B cell (primary cell): ENCODE data around the gene NPTXR. TPM values are rescaled to one million over a fixed set of nuclear protein-coding genes. Genes with fewer than 3 reads are reported as not detected.

Experiments used
- ATAC-seq: fragments of 200-7000 bp; cut with Tn5 transposase; one replicate; pipeline ENCODE4 v1.10.0; 2021; ENCODE audit warnings: low read depth, mild to moderate bottlenecking, moderate number of reproducible peaks, moderate library complexity
- CTCF ChIA-PET: fragments of 350-600 bp; sonication (Branson Sonifier 250); formaldehyde crosslinking; loops from one replicate; lab custom pipeline; 2021; ENCODE audit warnings: antibody characterized with exemption, inconsistent platforms; lab: Charles Lee
- POLR2A ChIA-PET: fragments of 350-600 bp; sonication (Branson Sonifier 250); formaldehyde crosslinking; loops from one replicate; lab custom pipeline; 2021; ENCODE audit warnings: antibody characterized with exemption; lab: Charles Lee
- DNase-seq: peaks from one replicate; pipeline ENCODE4 v3.0.0; 2013
- H2AFZ ChIP-seq: 2 replicates; pipeline ENCODE4 v1.6.1; 2012; ENCODE audit warnings: mild to moderate bottlenecking, low read depth, low read length; ENCODE audit not compliant: insufficient read depth, poor library complexity, severe bottlenecking
- H3K27ac ChIP-seq, 2 donors: 1 replicate in 1 of 2; 2 replicates in 1 of 2; pipeline ENCODE4 v1.5.1; 2012 to 2013; ENCODE audit warnings: low read length in 2 of 2, mild to moderate bottlenecking in 2 of 2, moderate library complexity in 1 of 2
- H3K27me3 ChIP-seq, 4 experiments: fragments of 200-600 bp in 1 of 4; sonication (generic) in 1 of 4; replicated peaks in 1 of 4; 1 replicate in 2 of 4; 2 replicates in 2 of 4; pipeline versions ENCODE4 v1.6.1 to v1.7.0; 2013 to 2016; ENCODE audit warnings: low read length in 3 of 4, mild to moderate bottlenecking in 2 of 4, mixed read lengths in 1 of 4, moderate library complexity in 1 of 4; ENCODE audit not compliant: insufficient read depth in 4 of 4, control insufficient read depth in 3 of 4; ENCODE audit errors: control extremely low read depth in 1 of 4
- H3K36me3 ChIP-seq, 2 experiments: replicated peaks in 1 of 2; 1 replicate in 1 of 2; 2 replicates in 1 of 2; pipeline versions ENCODE4 v1.6.1 to v1.7.1; 2013; ENCODE audit warnings: low read length in 1 of 2; ENCODE audit not compliant: insufficient read depth in 2 of 2, control insufficient read depth in 1 of 2; ENCODE audit errors: control extremely low read depth in 1 of 2, extremely low read depth in 1 of 2
- H3K4me1 ChIP-seq, 2 donors: fragments of 200-600 bp in 1 of 2; sonication (generic) in 1 of 2; 1 replicate in 1 of 2; 2 replicates in 1 of 2; pipeline versions ENCODE4 v1.5.1 to v1.6.1; 2013 to 2017; ENCODE audit warnings: low read length in 2 of 2; ENCODE audit not compliant: control insufficient read depth in 2 of 2, insufficient read depth in 2 of 2
- H3K4me2 ChIP-seq: replicated peaks from 2 replicates; pipeline ENCODE3; 2012; ENCODE audit warnings: mild to moderate bottlenecking, low read depth, low read length; ENCODE audit not compliant: poor library complexity, severe bottlenecking
- H3K4me3 ChIP-seq, 5 experiments: fragments of 200-600 bp in 1 of 5; sonication (generic) in 1 of 5; 1 replicate in 3 of 5; 2 replicates in 2 of 5; pipeline versions ENCODE4 v1.5.1 to v1.7.0; 2011 to 2016; ENCODE audit warnings: low read length in 4 of 5, mild to moderate bottlenecking in 4 of 5, low read depth in 2 of 5, control low read depth in 1 of 5, moderate library complexity in 1 of 5; ENCODE audit not compliant: insufficient read depth in 1 of 5; ENCODE audit errors: control extremely low read depth in 1 of 5, extremely low read depth in 1 of 5
- H3K79me2 ChIP-seq: fragments of 200-600 bp; sonication (generic); one replicate; pipeline ENCODE4 v1.6.0; 2016; ENCODE audit warnings: low read length; ENCODE audit not compliant: control insufficient read depth, insufficient read depth
- H3K9ac ChIP-seq: fragments of 200-600 bp; sonication (generic); 2 replicates; pipeline ENCODE4 v1.6.1; 2017; ENCODE audit warnings: mild to moderate bottlenecking, low read length, moderate library complexity
- H3K9me3 ChIP-seq, 3 donors: one replicate each; pipeline versions ENCODE4 v1.6.1 to v1.7.1; 2013; ENCODE audit warnings: low read length in 2 of 3; ENCODE audit not compliant: control insufficient read depth in 2 of 3, insufficient read depth in 1 of 3; ENCODE audit errors: control extremely low read depth in 1 of 3
- H4K20me1 ChIP-seq: 2 replicates; pipeline ENCODE4 v1.6.0; 2012; ENCODE audit warnings: mild to moderate bottlenecking, low read length; ENCODE audit not compliant: insufficient read depth, control insufficient read depth, poor library complexity, severe bottlenecking
- H3K27ac Mint-ChIP-seq: one replicate; pipeline ENCODE4 v1.8.0; 2021; ENCODE audit warnings: mixed read lengths
- H3K27me3 Mint-ChIP-seq: one replicate; pipeline ENCODE4 v1.8.0; 2021; ENCODE audit warnings: mixed read lengths
- H3K4me1 Mint-ChIP-seq: one replicate; pipeline ENCODE4 v1.8.0; 2021; ENCODE audit warnings: mixed read lengths
- H3K4me3 Mint-ChIP-seq: one replicate; pipeline ENCODE4 v1.8.0; 2021; ENCODE audit warnings: mixed read lengths
- H3K9me3 Mint-ChIP-seq: one replicate; pipeline ENCODE4 v1.8.0; 2022; ENCODE audit warnings: mixed read lengths; ENCODE audit not compliant: insufficient read depth
- EZH2 ChIP-seq: IDR thresholded peaks from 2 replicates; pipeline ENCODE4 v1.6.1; 2012; ENCODE audit warnings: borderline replicate concordance, low read depth, mild to moderate bottlenecking, moderate library complexity, low read length; ENCODE audit not compliant: insufficient read depth, poor library complexity, severe bottlenecking
- WGBS: methylation state at CpG from one replicate; pipeline ENCODE4 v1.1.5; 2013; ENCODE audit warnings: missing lambda C conversion rate; ENCODE audit not compliant: insufficient coverage; 5-methylcytosine and 5-hydroxymethylcytosine counted together
- intact Hi-C: fragments of 100-400 bp; cut with micrococcal nuclease; formaldehyde crosslinking; loops from one replicate; pipeline ENCODE4 v1.10.0; 2022
- polyA plus RNA-seq: library from polyadenylated mRNA; depleted of rRNA; stranded (reverse); fragments of >200 nt; gene quantifications from 2 replicates; pipeline ENCODE4 v1.2.3, GENCODE V29; 2012
- total RNA-seq, 2 donors: library from RNA; stranded (reverse); fragments of 120-200 nt in 1 of 2; gene quantifications; 1 replicate in 1 of 2; 2 replicates in 1 of 2; pipeline versions ENCODE4 v1.2.3 to v1.2.4, GENCODE V29; 2013 to 2022
- TF ChIP-seq, protein P1 (sequence below): fragments of 200-600 bp; IDR thresholded peaks from one replicate; pipeline ENCODE4 v1.8.0; 2022; ENCODE audit warnings: antibody characterized with exemption, mild to moderate bottlenecking

Gene NPTXR
- total and polyA plus RNA-seq, 2 donors (not counting 1 experiment from before 2014, with no cell fraction given) = 0.16 to 0.71 TPM

DNA sequence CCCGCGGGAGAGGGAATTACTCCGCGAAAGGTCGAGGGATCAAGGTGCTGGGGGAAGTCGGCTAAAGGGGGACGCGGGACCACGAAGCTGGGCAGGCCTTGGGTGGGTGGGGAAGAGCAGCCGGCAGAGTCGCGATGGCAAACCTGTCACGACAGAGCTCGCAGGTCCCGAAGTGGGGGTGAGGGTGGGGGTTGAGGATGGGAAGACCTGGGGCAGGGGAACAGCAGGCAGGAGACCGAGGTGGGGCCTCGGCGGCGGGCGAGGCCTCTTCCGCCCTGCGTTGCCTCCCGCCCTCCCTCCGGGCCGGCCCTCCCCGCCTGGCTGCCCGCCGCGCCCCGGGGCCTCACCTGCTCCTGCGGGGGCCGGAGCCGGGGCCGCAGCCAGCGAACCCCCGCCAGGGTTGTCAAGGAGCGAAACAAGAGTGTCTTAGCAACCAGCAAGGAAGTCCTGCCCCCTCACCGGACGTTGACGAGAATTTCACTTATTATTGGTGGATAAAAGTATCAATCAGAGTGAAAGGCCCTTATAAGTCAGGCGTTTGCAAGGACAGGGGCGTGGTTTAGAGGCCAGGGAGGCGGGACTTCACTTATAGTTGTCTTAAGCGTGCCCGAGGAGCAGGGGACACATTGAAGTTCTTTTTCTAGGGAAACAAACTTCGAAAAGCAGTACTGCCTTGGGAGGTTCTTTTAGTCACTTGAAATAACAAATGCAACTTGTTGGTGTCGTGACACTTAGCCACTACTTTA lies 49.9 kb downstream of the NPTXR start, which contains the start of gene DNAL4:
Gene DNAL4, minus strand, starts transcription at position 423 of the 746 bp plus-strand sequence. CDS start 11,412 bp downstream, outside the sequence.
- H3K4me1 ChIP-seq = peaks cover 10 to 14% of the 10 kb centered on the region in 2 donors
- H3K4me2 ChIP-seq = peak within 1 kb of the TSS; percentile 88
- no peaks in the 10 kb centered on the region for H3K79me2 ChIP-seq
- peak within 1 kb of the TSS; percentile 86 for H3K27ac Mint-ChIP-seq
- H3K27me3 Mint-ChIP-seq = peaks cover 26% of the 10 kb centered on the region
- ATAC-seq = peak; percentile 98
- ChIA-PET POLR2A (interaction anchor here (0.6 kb wide), 1 partner anchor 45 kb away, joined by 3 read pairs; no protein-coding TSS in a partner anchor), CTCF (no interaction called here)
- peaks cover 0 to 4% of the 10 kb centered on the region in 2 experiments for H3K36me3 ChIP-seq
- H3K4me3 ChIP-seq = peak within 1 kb of the TSS; percentile 54 to 85 (median 66)
- no peaks in the 10 kb centered on the region for H3K9me3 ChIP-seq
- H2AFZ ChIP-seq = peak within 1 kb of the TSS; percentile 78
- peaks cover 19% of the 10 kb centered on the region for H3K4me1 Mint-ChIP-seq
- no peaks in the 10 kb centered on the region for H4K20me1 ChIP-seq
- peaks cover 3% of the 10 kb centered on the region for H3K9me3 Mint-ChIP-seq
- H3K4me3 Mint-ChIP-seq = peak within 1 kb of the TSS; percentile 95
- intact Hi-C loops = loop anchor here (1.0 kb wide), 4 partner anchors 38 to 93 kb away; no protein-coding TSS in a partner anchor
- peaks cover 0 to 17% (median 4%) of the 10 kb centered on the region in 4 experiments for H3K27me3 ChIP-seq
- peak; percentile 98 for DNase-seq
- TF ChIP-seq, protein P1, sequence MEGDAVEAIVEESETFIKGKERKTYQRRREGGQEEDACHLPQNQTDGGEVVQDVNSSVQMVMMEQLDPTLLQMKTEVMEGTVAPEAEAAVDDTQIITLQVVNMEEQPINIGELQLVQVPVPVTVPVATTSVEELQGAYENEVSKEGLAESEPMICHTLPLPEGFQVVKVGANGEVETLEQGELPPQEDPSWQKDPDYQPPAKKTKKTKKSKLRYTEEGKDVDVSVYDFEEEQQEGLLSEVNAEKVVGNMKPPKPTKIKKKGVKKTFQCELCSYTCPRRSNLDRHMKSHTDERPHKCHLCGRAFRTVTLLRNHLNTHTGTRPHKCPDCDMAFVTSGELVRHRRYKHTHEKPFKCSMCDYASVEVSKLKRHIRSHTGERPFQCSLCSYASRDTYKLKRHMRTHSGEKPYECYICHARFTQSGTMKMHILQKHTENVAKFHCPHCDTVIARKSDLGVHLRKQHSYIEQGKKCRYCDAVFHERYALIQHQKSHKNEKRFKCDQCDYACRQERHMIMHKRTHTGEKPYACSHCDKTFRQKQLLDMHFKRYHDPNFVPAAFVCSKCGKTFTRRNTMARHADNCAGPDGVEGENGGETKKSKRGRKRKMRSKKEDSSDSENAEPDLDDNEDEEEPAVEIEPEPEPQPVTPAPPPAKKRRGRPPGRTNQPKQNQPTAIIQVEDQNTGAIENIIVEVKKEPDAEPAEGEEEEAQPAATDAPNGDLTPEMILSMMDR = no peak
- no peak for TF ChIP-seq EZH2
- H3K9ac ChIP-seq = peak within 1 kb of the TSS; percentile 86
- 1% methylated on average over 42 of the region's 47 CpGs for WGBS
- peak within 1 kb of the TSS; percentile 47 to 85 for H3K27ac ChIP-seq

DNA sequence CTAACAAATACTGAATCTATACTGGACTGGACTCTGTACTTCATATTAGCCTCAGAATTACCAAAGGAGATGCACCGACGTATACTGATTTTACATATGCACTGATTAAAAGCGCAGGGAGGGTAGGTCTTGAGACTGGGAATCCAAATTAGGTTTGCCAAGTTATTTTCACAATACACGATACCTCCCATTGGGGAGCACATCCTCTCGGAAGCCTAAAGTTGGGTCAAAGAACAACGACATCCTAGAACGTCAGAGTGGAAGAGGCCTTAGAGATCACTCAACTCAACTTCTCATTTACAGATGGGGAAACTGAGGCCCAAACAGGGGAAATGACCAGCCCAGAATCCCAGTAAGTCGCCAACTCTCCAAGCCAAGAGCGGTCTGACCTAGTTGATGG lies 50.5 kb downstream of the NPTXR start:
- Histone ChIP-seq H3K27me3 (peaks cover 0 to 11% (median 3%) of the 10 kb centered on the region in 4 experiments), H3K79me2 (no peaks in the 10 kb centered on the region), H3K9ac (peak overlapping the region; percentile 86), H3K36me3 (peaks cover 0 to 4% of the 10 kb centered on the region in 2 experiments), H3K4me2 (peak overlapping the region; percentile 88), H3K4me1 (peaks cover 10 to 14% of the 10 kb centered on the region in 2 donors), H3K27ac (peak overlapping the region; percentile 47 to 85), H2AFZ (peak overlapping the region; percentile 78), H4K20me1 (no peaks in the 10 kb centered on the region), H3K9me3 (no peaks in the 10 kb centered on the region), H3K4me3 (peak overlapping the region; percentile 54 to 85 (median 66))
- CTCF ChIA-PET = no interaction called here
- DNase-seq (no peak), ATAC-seq (no peak)
- WGBS = 22% methylated on average over 5 of the region's 9 CpGs
- intact Hi-C loops = no loop called here
- H3K27ac Mint-ChIP-seq = peak overlapping the region; percentile 86
- POLR2A ChIA-PET = no interaction called here
- H3K9me3 Mint-ChIP-seq = no peaks in the 10 kb centered on the region
- H3K4me3 Mint-ChIP-seq = peak overlapping the region; percentile 95
- peaks cover 20% of the 10 kb centered on the region for H3K27me3 Mint-ChIP-seq
- peaks cover 19% of the 10 kb centered on the region for H3K4me1 Mint-ChIP-seq
- TF ChIP-seq, protein P1 = no peak
- no peak for TF ChIP-seq EZH2
